ENCODE results near the gene ORM1.
A peak's percentile ranks its signal among the peaks of the same experiment; 100 is the strongest.
"Not testable (repeated sequence)": the region's sequence is repeated elsewhere in the genome, so short reads cannot be mapped to it uniquely, and the experiment has no call there.

Gene ORM1

GRCh38 chr9:114322831-114323531, at the start of gene ORM1:
ORM1 (plus strand) TSS chr9:114323098; CDS start chr9:114323134, 36 bp downstream.
- not testable (repeated sequence) for DNase-seq

- no peak for DNase-seq
Measured at GRCh38 chr9:114273461-114273881, 49.4 kb upstream of the ORM1 start.

GRCh38 chr9:114274217-114274616, 48.7 kb upstream of the ORM1 start:
- no peak for DNase-seq

DNA sequence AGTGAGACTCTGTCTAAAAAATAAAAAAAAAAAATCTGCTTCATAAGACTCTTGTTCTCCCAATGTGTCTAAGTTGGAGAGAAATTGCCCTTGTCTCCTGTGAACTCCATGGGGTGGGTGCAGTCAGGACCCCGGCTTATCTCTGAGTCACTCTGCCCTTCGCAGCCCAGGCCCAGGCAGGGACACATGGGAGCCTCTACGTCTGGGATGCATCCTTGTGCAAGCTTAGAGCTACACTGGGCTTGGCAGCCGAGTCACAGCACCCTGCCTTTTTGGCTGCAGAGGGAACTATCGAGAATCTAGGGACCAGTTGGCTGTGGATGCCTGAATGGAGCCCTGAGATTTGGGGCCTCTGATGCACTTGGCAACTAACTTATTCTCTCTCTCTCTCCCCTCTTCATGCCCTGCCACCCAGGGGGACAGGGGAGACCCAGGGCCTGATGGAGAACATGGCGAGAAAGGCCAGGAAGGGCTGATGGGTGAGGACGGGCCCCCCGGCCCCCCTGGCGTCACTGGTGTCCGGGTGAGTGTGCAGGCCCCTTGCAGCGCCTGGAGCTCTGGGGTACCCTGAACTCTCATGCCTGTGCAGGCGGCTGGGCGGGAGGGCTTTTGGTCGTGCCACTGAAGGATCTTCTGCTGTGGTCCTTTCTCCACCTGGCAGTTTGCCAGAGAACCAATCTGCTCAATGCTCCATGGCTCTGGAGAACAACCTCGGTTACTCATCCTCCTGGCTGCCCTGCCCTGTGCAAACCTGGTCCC, 47.5 kb upstream of the ORM1 start:
- DNase-seq: no peak

GRCh38 chr9:114276908-114277821, 45.7 kb upstream of the ORM1 start:
- no peak for DNase-seq

GRCh38 chr9:114278356-114278755, 44.5 kb upstream of the ORM1 start:
- DNase-seq: no peak

DNA sequence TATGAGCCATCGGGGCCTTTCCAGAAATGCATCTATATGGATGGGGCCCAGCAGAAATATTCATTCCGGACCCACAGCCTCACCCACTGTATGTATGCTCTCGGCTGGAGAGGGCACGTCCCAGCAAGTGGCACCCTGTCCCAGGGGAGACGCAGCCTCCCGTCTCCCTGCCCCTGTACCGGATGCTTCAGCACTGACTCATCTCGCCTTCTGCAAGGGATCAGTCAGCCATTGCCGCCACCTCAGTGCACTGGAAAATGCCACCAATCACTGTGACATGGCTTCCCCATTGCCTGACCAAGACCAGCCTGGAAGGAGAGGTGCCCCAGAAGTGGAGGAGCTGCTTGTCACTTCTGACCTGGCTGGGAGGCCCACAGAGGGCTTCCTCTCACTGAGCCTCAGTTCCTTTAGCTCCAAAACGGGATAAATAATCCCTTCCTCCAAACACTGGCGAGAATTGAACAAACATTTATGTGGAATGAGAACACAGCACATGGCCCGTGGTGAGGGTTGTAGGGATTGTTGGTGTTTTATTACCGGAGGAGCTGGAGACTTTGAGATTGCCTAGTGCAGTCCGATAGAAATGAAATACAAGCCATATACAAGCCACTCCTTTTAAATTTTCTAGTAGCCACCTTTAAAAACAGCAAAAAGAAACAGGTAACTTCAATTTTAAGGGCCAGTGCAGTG, 43.9 kb upstream of the ORM1 start:
- no peak for DNase-seq

- no peak for DNase-seq
Measured at GRCh38 chr9:114279693-114280092, 43.2 kb upstream of the ORM1 start.

- no peak for DNase-seq
Measured at GRCh38 chr9:114280636-114281472, 42.0 kb upstream of the ORM1 start.

- no peak for DNase-seq
Measured at GRCh38 chr9:114281473-114282103, 41.3 kb upstream of the ORM1 start.

- no peak for DNase-seq
Measured at GRCh38 chr9:114282104-114282485, 40.8 kb upstream of the ORM1 start.

DNA sequence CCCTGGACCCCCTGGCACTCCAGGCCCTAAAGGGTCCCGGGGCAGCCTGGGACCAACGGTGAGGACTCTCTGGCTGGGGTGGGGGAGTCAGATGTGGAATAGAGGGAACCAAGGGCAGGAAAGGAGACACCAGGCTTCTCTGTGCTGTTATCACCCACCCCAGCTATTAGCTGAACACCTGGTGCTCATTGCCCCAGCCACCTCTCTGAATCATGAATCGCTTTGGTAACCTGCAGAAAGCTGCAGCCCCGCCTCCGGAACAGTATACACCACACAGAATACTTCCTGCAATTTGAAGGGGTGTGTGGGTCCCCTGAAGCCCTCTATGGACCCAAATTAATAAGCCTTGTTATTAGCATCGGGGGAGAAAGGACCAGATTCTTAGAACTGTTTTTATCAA, 40.4 kb upstream of the ORM1 start:
- no peak for DNase-seq

DNA sequence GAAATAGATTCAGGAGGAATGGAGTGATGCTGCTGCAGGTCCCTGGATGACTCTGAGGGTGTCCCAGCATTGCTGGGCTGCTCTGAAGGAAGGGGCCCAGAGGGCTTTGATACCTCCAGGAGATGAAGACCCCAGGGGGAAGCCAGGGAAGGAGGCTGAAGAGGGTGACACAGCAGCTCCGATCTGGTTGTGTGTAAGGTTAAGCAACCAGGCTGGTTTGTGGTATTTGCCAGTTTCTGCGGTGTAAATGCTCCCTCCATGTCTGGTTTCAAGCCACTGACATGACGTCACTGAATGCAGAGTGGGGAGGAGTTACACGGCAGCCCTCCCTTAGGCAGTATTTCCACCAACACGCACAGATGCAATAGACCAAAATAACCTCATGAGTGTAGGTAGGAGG, 40.0 kb upstream of the ORM1 start:
- no peak for DNase-seq

DNA sequence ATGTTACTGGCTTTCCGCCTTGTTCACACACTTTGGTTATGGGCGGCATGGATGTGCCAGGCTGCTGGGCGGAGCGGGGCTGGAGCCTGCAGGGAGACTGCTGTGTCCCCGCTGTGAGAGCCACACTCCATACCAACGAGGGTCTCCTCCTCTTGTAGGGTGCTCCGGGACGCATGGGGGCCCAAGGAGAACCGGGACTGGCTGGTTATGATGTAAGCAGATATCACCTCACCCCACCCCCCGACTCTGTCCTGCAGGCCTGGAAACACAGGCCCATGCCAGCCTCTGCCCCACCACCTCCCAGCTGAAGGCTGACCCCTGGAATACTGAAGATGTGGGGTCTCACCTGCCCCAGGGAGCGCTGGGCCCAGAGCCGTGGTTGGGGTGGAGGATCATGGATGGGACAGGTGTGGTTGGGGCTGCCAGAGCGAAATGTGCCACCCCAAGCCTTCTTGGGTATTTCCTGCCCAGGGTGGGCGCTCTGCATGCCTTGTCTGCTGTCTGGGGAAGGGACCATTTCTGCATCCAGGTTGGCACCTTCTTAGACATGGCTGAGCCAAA, 39.3 kb upstream of the ORM1 start:
- DNase-seq: no peak

DNA sequence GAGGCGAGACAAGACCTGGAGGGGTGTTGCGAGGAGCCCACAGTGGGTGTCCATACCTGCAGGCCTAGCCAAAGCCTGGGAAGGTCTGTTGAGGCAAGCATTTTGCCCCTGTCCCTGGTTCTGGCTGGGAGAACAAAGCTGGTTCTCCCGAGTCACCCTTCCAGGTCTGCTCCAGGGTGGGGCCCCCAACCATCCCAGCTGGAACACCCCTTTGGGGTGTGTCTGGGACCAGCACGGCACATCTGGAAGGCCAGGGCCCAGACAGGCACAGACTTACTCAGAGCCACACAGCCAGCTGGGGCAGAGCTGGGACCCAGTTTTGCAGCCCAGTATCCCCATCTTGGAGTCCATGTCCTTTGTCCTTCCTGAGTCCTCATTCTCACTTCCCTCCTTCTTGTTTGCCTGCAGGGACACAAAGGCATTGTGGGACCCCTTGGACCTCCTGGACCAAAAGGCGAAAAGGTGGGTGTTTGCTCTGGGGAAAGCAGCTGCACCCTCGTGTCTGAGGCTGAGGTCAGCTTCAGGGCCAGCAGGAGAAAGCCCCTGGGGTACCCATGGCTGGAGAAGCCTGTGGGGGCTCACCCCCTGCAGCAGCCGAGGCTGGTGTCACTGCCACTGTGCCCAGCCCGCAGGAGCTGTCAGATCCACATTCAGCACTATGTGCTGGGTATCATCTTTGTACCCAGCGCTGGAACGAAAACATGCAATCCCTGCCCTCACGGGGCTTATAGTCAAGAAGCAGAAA, 38.4 kb upstream of the ORM1 start:
- no peak for DNase-seq

DNA sequence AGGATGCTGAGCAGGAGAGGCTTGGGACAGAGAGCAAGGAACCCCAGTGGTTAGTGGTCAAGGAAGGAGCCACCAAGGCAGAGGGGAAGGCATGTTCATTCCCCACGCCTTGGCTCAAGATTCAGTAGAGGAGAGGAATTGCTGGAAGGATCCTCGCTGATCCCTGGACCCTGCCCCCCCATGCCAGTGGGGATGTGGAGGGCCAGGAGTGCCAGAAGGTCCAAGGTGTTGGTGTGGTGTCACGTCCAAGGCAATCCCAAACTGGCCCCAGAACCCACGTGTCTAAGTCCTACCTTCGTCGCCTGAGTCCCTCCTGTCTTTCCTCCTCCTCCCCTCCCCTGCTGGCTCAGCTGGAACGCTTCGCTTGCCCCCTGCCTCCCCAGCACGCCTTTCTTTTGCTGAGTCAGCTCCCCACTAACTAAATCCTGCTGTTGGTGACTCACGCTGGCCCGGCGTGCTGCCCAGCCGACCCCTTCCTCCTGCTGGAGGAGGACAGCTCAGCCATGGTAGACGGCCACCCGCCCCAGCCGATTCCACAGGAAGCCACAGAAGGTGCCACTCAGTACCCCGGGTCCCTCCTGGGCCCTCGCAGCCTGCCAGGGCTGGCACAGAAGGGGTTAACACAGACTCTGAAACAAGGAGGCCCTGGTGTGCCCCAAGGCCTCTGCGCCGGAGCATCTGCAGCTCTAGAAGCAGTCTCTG, 37.6 kb upstream of the ORM1 start:
- DNase-seq: no peak

- no peak for DNase-seq
Measured at GRCh38 chr9:114286146-114286679, 36.7 kb upstream of the ORM1 start.

GRCh38 chr9:114287001-114287762, 35.7 kb upstream of the ORM1 start:
- peak; percentile 37 to 55 for DNase-seq
